ENCODE results near the gene CYP27A1.

The CYP27A1 gene

DNA sequence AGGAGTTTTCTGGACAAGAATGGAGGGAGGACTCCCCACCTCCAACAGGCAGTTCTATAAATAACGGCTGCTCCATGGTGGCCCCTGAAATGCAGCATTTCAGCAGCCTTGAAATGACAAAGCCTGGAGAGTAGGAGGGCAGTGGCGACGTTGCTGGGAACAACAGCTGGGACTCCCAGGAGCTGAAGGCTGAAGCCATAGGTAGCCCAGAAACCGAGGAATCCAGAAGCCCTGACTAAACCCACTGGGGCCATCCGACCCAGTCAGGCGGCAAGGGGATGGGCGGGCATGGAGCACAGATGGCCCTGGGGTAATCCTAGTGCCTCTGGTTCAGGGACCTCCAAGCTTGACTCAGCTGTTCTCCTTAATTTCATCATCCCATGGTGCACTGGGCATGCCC lies 40.7 kb downstream of the CYP27A1 start:
- no peak overlapping the region for H2AFZ ChIP-seq (ENCODE audit: low read length)
- H4K20me1 ChIP-seq (ENCODE audit: insufficient read depth, low read length), result no peaks in the 10 kb centered on the region
- H3K36me3 ChIP-seq (ENCODE audit: insufficient read depth, low read length), result no peaks in the 10 kb centered on the region
- no peaks in the 10 kb centered on the region for H3K9me3 ChIP-seq (ENCODE audit: low read length)
- H3K27me3 ChIP-seq (ENCODE audit: insufficient read depth, low read length), result no peaks in the 10 kb centered on the region; the same call in 1 of the 2 replicates
- H3K4me2 ChIP-seq (ENCODE audit: low read length), result no peak overlapping the region
- H3K4me1 ChIP-seq (ENCODE audit: insufficient read depth, low read length, severe bottlenecking), result no peaks in the 10 kb centered on the region
- TF ChIP-seq, protein P1, sequence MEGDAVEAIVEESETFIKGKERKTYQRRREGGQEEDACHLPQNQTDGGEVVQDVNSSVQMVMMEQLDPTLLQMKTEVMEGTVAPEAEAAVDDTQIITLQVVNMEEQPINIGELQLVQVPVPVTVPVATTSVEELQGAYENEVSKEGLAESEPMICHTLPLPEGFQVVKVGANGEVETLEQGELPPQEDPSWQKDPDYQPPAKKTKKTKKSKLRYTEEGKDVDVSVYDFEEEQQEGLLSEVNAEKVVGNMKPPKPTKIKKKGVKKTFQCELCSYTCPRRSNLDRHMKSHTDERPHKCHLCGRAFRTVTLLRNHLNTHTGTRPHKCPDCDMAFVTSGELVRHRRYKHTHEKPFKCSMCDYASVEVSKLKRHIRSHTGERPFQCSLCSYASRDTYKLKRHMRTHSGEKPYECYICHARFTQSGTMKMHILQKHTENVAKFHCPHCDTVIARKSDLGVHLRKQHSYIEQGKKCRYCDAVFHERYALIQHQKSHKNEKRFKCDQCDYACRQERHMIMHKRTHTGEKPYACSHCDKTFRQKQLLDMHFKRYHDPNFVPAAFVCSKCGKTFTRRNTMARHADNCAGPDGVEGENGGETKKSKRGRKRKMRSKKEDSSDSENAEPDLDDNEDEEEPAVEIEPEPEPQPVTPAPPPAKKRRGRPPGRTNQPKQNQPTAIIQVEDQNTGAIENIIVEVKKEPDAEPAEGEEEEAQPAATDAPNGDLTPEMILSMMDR (IDR thresholded peaks at IDR 0.05; ENCODE audit: low read length), result no peak
- TF ChIP-seq EZH2 (IDR thresholded peaks at IDR 0.05; ENCODE audit: borderline replicate concordance, low read length), result no peak
- H3K4me3 ChIP-seq (ENCODE audit: low read depth, low read length, poor library complexity, severe bottlenecking), result no peak overlapping the region
- H3K9ac ChIP-seq (ENCODE audit: low read length), result no peak overlapping the region
- no peaks in the 10 kb centered on the region for H3F3A ChIP-seq (ENCODE audit: insufficient read depth, low read length)
- H3K27ac ChIP-seq (ENCODE audit: low read depth, low read length, poor library complexity, severe bottlenecking), result no peak overlapping the region
- no peaks in the 10 kb centered on the region for H3K9me2 ChIP-seq (ENCODE audit: low read depth, low read length)
- H3K79me2 ChIP-seq (ENCODE audit: insufficient read depth, low read length), result no peaks in the 10 kb centered on the region

DNA sequence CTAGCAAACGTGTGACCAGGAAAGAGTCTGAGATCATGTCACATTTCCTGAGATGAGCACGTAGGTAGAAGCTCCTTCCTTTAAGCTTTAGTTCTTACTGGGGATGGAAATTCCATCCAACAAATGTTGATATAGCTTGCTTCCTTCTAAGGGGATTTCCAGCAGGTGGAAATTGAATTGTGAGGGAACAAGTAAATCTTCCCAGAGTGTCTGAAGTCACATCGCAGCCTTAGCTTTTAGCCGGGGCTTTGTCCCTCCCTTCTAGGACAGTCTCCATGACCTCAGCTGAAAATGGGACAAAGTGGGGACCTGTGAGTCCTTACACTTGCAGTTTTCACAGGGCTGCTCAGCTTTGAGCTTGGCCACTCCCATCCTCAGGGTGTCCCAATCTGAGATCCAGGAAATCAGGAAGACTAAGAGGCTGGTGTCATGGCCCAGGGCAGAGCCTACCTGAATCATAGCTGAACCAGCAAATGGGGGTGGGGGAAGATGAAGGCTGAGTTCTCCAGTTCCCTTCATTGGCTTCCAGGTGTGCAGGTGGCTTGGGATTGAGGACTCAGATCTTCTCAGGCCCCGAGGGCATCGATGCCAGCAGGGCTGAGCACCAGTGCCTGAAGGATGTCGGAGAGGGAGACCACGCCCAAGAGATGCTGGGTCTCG lies 41.4 kb downstream of the CYP27A1 start:
- Histone ChIP-seq H2AFZ (ENCODE audit: low read length) (no peak overlapping the region), H3K9me2 (ENCODE audit: low read depth, low read length) (no peaks in the 10 kb centered on the region), H3K4me2 (ENCODE audit: low read length) (no peak overlapping the region), H3K27ac (ENCODE audit: low read depth, low read length, poor library complexity, severe bottlenecking) (no peak overlapping the region), H3K4me1 (ENCODE audit: insufficient read depth, low read length, severe bottlenecking) (no peaks in the 10 kb centered on the region), H3K79me2 (ENCODE audit: insufficient read depth, low read length) (no peaks in the 10 kb centered on the region), H3K9ac (ENCODE audit: low read length) (no peak overlapping the region), H3K9me3 (ENCODE audit: low read length) (no peaks in the 10 kb centered on the region), H4K20me1 (ENCODE audit: insufficient read depth, low read length) (no peaks in the 10 kb centered on the region), H3K4me3 (ENCODE audit: low read depth, low read length, poor library complexity, severe bottlenecking) (no peak overlapping the region), H3K27me3 (ENCODE audit: insufficient read depth, low read length) (no peaks in the 10 kb centered on the region; the same call in 1 of the 2 replicates), H3K36me3 (ENCODE audit: insufficient read depth, low read length) (no peaks in the 10 kb centered on the region), H3F3A (ENCODE audit: insufficient read depth, low read length) (no peaks in the 10 kb centered on the region)
- TF ChIP-seq EZH2 (IDR thresholded peaks at IDR 0.05; ENCODE audit: borderline replicate concordance, low read length), result no peak
- TF ChIP-seq, protein P1 (IDR thresholded peaks at IDR 0.05; ENCODE audit: low read length), result no peak

DNA sequence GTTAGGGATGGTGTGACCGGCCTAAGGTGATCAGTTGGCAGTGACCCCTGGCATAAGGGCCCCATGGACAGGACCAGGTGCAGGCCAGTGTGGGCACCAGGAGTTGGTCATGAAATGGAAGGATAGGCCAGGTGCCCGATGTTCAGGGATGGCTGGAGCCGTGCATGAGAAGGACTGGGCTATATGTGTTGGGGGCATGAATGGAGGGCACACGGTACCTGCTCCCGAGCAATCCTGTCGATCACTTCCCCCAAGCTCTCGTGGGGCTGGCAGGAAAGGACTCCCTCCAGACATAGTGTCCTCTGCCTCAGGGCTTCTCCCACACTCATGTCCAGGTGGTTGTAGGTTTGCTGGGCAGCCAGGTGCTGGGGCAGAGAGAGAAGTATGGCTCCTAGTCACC lies 42.1 kb downstream of the CYP27A1 start:
- no peaks in the 10 kb centered on the region; the same call in 1 of the 2 replicates for H3K27me3 ChIP-seq (ENCODE audit: insufficient read depth, low read length)
- no peak overlapping the region for H3K4me3 ChIP-seq (ENCODE audit: low read depth, low read length, poor library complexity, severe bottlenecking)
- no peak overlapping the region for H3K4me2 ChIP-seq (ENCODE audit: low read length)
- no peaks in the 10 kb centered on the region for H3K9me2 ChIP-seq (ENCODE audit: low read depth, low read length)
- H3K36me3 ChIP-seq (ENCODE audit: insufficient read depth, low read length), result no peaks in the 10 kb centered on the region
- no peak overlapping the region for H3K27ac ChIP-seq (ENCODE audit: low read depth, low read length, poor library complexity, severe bottlenecking)
- no peak for TF ChIP-seq EZH2 (IDR thresholded peaks at IDR 0.05; ENCODE audit: borderline replicate concordance, low read length)
- TF ChIP-seq, protein P1 (IDR thresholded peaks at IDR 0.05; ENCODE audit: low read length), result no peak
- no peaks in the 10 kb centered on the region for H3K9me3 ChIP-seq (ENCODE audit: low read length)
- no peak overlapping the region for H3K9ac ChIP-seq (ENCODE audit: low read length)
- H2AFZ ChIP-seq (ENCODE audit: low read length), result no peak overlapping the region
- no peaks in the 10 kb centered on the region for H3F3A ChIP-seq (ENCODE audit: insufficient read depth, low read length)
- no peaks in the 10 kb centered on the region for H3K79me2 ChIP-seq (ENCODE audit: insufficient read depth, low read length)
- H3K4me1 ChIP-seq (ENCODE audit: insufficient read depth, low read length, severe bottlenecking), result no peaks in the 10 kb centered on the region
- no peaks in the 10 kb centered on the region for H4K20me1 ChIP-seq (ENCODE audit: insufficient read depth, low read length)
